Left cardiac atrium (tissue), 2 donors: ENCODE results near the gene CIAPIN1. TPM values are rescaled to one million over a fixed set of nuclear protein-coding genes. Genes with fewer than 3 reads are reported as not detected.

Experiments used
- total RNA-seq, 2 donors: library from RNA; stranded (reverse); fragmentation: NEBNext Ultra II Directional; extraction: Animal tissue kit (Norgen Biotek cat#: 25700); gene quantifications; one replicate each; pipeline ENCODE4 v1.2.1, GENCODE V29; 2021
- donor health status: DM: no; HTN: yes; CAD: no; lungs with severe emphysema.
- donor health status: DM: yes; HTN: yes; CAD: no.

Gene CIAPIN1
- total RNA-seq, 2 donors from 2014 or later: 36.5 to 77.0 TPM

Other genes with a start within 250 kb of the CIAPIN1 start
- 10 to 100 TPM; 52.3 to 60.3 TPM for gene ARL2BP, start 202.1 kb downstream of the CIAPIN1 start, total RNA-seq
- 1 to 10 TPM; 5.0 to 8.2 TPM for gene PLLP, start 162.7 kb downstream of the CIAPIN1 start, total RNA-seq
- under 1 TPM; 0.06 to 0.10 TPM for gene CCL22, start 88.6 kb downstream of the CIAPIN1 start, total RNA-seq
- 10 to 100 TPM; 13.7 to 23.2 TPM for gene CX3CL1, start 74.9 kb downstream of the CIAPIN1 start, total RNA-seq
- not detected for gene CCL17, start 42.6 kb downstream of the CIAPIN1 start, total RNA-seq
- gene COQ9, start 94 bp upstream of the CIAPIN1 start, total RNA-seq: 100 to 1,000 TPM in 1 of 2 donors, 10 to 100 TPM in 1; 98.9 to 128 TPM
- 10 to 100 TPM; 33.2 to 41.9 TPM for gene POLR2C, start 15.3 kb upstream of the CIAPIN1 start, total RNA-seq
- gene DOK4, start 39.1 kb upstream of the CIAPIN1 start, total RNA-seq: 10 to 100 TPM; 14.2 to 14.5 TPM
- gene CCDC102A, start 89.2 kb upstream of the CIAPIN1 start, total RNA-seq: 1 to 10 TPM; 5.3 to 8.9 TPM
- gene ADGRG5, start 95.3 kb upstream of the CIAPIN1 start, total RNA-seq: under 1 TPM; 0.18 to 0.34 TPM
- gene ADGRG1, start 181.2 kb upstream of the CIAPIN1 start, total RNA-seq: 10 to 100 TPM; 22.9 to 41.9 TPM
- 1 to 10 TPM in 1 of 2 donors, under 1 TPM in 1; 0.97 to 1.1 TPM for gene ADGRG3, start 220.9 kb upstream of the CIAPIN1 start, total RNA-seq
- gene DRC7, start 247.4 kb upstream of the CIAPIN1 start, total RNA-seq: not detected